ENCODE measurements around the gene GRIN2A. TPM values are rescaled to one million over a fixed set of nuclear protein-coding genes. Genes with fewer than 3 reads are reported as not detected.

The GRIN2A gene
- polyA plus RNA-seq, 2 of the 4 experiments (the other 2 are of a cell fraction): not detected

GRCh38 chr16:9864461-9864860, 317.8 kb downstream of the GRIN2A start:
- H3K4me2 ChIP-seq: no peak overlapping the region
- FAIRE-seq (no peak), ATAC-seq (no peak)

GRCh38 chr16:9862327-9862726, 319.9 kb downstream of the GRIN2A start:
- Histone ChIP-seq H3K4me2 (no peak overlapping the region), H3K27ac (no peak overlapping the region), H3K4me1 (no peaks in the 10 kb centered on the region), H3K4me3 (no peak overlapping the region), H3K9me3 (no peaks in the 10 kb centered on the region)
- WGBS (ENCODE audit: missing lambda C conversion rate): 1% methylated on average over 4 of the region's 4 CpGs
- FAIRE-seq (no peak), DNase-seq (ENCODE audit: low read depth in 1 of 2, low spot score in 1 of 2) (no peak), ATAC-seq (no peak)
- ChIA-PET POLR2A (no interaction called here), CTCF (interaction anchor here (1.2 kb wide), 2 partner anchors 28 to 46 kb away, joined by 3 to 4 read pairs; no protein-coding TSS in a partner anchor)
- TF ChIP-seq CBX8 (IDR thresholded peaks at IDR 0.05) (no peak), BHLHE40 (IDR thresholded peaks at IDR 0.05; ENCODE audit: low read depth, low read length) (no peak), MAX (IDR thresholded peaks at IDR 0.05) (no peak), SMC3 (IDR thresholded peaks at IDR 0.05) (no peak), MAZ (IDR thresholded peaks at IDR 0.05; ENCODE audit: borderline replicate concordance, low read depth, low read length) (no peak), EP300 (IDR thresholded peaks at IDR 0.05) (no peak), NR3C1 (IDR thresholded peaks at IDR 0.05) (no peak), ZFP36 (IDR thresholded peaks at IDR 0.05; ENCODE audit: borderline replicate concordance, partially characterized antibody) (no peak), TFCP2L1 (CRISPR knock-in tag; IDR thresholded peaks at IDR 0.05) (no peak), CHD2 (IDR thresholded peaks at IDR 0.05; ENCODE audit: low read length, partially characterized antibody) (no peak), RARB (CRISPR knock-in tag; IDR thresholded peaks at IDR 0.05) (no peak), POLR2A (IDR thresholded peaks at IDR 0.05; ENCODE audit: low read length) (no peak), EHMT2 (IDR thresholded peaks at IDR 0.05; ENCODE audit: low read depth) (no peak), ELK1 (IDR thresholded peaks at IDR 0.05; ENCODE audit: low read depth, low read length) (no peak)

More at GRCh38 chr16:9864461-9864860, 317.8 kb downstream of the GRIN2A start:
- Histone ChIP-seq H3K4me3 (no peak overlapping the region), H3K27ac (no peak overlapping the region), H3K9me3 (no peaks in the 10 kb centered on the region), H3K4me1 (no peaks in the 10 kb centered on the region)
- no peak for DNase-seq (ENCODE audit: low read depth in 1 of 2, low spot score in 1 of 2)
- CTCF ChIA-PET: no interaction called here
- no peak for TF ChIP-seq ZC3H11A (IDR thresholded peaks at IDR 0.05)
- no peak for TF ChIP-seq CTCF (IDR thresholded peaks at IDR 0.05)
- TF ChIP-seq EHF (CRISPR knock-in tag; IDR thresholded peaks at IDR 0.05): no peak
- TF ChIP-seq HOXB5 (CRISPR knock-in tag; IDR thresholded peaks at IDR 0.05): no peak
- TF ChIP-seq TFCP2L1 (CRISPR knock-in tag; IDR thresholded peaks at IDR 0.05): no peak
- TF ChIP-seq MAX (IDR thresholded peaks at IDR 0.05): no peak
- no peak for TF ChIP-seq MAFK (IDR thresholded peaks at IDR 0.05; ENCODE audit: partially characterized antibody)
- TF ChIP-seq FOXS1 (CRISPR knock-in tag; IDR thresholded peaks at IDR 0.05): no peak
- TF ChIP-seq NPAS2 (CRISPR knock-in tag; IDR thresholded peaks at IDR 0.05; ENCODE audit: borderline replicate concordance): no peak
- no peak for TF ChIP-seq HMGXB4 (CRISPR knock-in tag; IDR thresholded peaks at IDR 0.05; ENCODE audit: borderline replicate concordance)
- TF ChIP-seq KDM1A (IDR thresholded peaks at IDR 0.05; ENCODE audit: low read depth): no peak
- TF ChIP-seq CHD2 (IDR thresholded peaks at IDR 0.05; ENCODE audit: low read length, partially characterized antibody): no peak
- TF ChIP-seq RAD21 (conservative IDR thresholded peaks at IDR 0.05 in 1 of 2, IDR thresholded peaks at IDR 0.05 in 1 of 2): no peak
- TF ChIP-seq HOXA7 (CRISPR knock-in tag; IDR thresholded peaks at IDR 0.05): no peak
- no peak for TF ChIP-seq HES2 (IDR thresholded peaks at IDR 0.05)
- no peak for TF ChIP-seq USF2 (IDR thresholded peaks at IDR 0.05)
- TF ChIP-seq E2F6 (IDR thresholded peaks at IDR 0.05; ENCODE audit: borderline replicate concordance, low read depth): no peak
- TF ChIP-seq ESRRA (IDR thresholded peaks at IDR 0.05; ENCODE audit: borderline replicate concordance, low read length): no peak
- no peak for TF ChIP-seq CBX2 (IDR thresholded peaks at IDR 0.05; ENCODE audit: borderline replicate concordance, low read depth)
- TF ChIP-seq FOSB (CRISPR knock-in tag; IDR thresholded peaks at IDR 0.05): no peak
- POLR2A ChIA-PET: no interaction called here
- WGBS (ENCODE audit: missing lambda C conversion rate): 40% methylated on average over 3 of the region's 3 CpGs
